ENCODE data around the gene SLC2A1.

DNA sequence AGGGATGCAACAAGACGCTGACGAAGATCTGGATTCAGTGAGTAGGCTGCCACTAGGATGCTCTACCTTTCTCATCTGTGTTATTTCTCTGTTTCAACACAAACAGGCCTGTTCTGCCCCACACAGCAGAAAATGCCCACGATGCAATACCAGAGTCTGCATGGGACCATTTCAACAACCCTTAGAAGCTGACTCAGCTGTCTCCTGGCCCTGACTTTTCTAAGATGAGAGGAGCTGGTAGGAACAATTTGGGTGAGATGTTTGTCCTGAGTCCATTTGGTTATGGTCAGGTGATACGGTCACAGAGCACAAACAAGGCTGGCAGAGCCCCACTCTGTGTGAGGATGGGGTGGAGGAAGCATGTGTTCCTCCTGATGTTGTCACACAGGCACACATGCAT, 11.5 kb upstream of the SLC2A1 start:
- TF ChIP-seq POLR2AphosphoS5 (IDR thresholded peaks at IDR 0.05; ENCODE audit: low read depth): no peak
- TF ChIP-seq, protein P1, sequence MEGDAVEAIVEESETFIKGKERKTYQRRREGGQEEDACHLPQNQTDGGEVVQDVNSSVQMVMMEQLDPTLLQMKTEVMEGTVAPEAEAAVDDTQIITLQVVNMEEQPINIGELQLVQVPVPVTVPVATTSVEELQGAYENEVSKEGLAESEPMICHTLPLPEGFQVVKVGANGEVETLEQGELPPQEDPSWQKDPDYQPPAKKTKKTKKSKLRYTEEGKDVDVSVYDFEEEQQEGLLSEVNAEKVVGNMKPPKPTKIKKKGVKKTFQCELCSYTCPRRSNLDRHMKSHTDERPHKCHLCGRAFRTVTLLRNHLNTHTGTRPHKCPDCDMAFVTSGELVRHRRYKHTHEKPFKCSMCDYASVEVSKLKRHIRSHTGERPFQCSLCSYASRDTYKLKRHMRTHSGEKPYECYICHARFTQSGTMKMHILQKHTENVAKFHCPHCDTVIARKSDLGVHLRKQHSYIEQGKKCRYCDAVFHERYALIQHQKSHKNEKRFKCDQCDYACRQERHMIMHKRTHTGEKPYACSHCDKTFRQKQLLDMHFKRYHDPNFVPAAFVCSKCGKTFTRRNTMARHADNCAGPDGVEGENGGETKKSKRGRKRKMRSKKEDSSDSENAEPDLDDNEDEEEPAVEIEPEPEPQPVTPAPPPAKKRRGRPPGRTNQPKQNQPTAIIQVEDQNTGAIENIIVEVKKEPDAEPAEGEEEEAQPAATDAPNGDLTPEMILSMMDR (IDR thresholded peaks at IDR 0.05; ENCODE audit: insufficient read depth, low read length): no peak

Measured in HL-60 (cell line).